Mesothelial cell of epicardium (in vitro differentiated cells): ENCODE measurements around the gene SLCO4C1. TPM values are rescaled to one million over a fixed set of nuclear protein-coding genes. Genes with fewer than 3 reads are reported as not detected.
"Not testable (repeated sequence)": the region's sequence is repeated elsewhere in the genome, so short reads cannot be mapped to it uniquely, and the experiment has no call there.

Experiments used
- DNase-seq, 2 experiments: peaks; one replicate each; pipeline ENCODE4 v3.0.0; 2021; ENCODE audit warnings: low spot score in 2 of 2; ENCODE audit not compliant: unreplicated experiment in 2 of 2
- H3K27ac Mint-ChIP-seq: 2 replicates; pipeline ENCODE4 v1.8.0; 2021; ENCODE audit warnings: mixed read lengths
- H3K27me3 Mint-ChIP-seq: 2 replicates; pipeline ENCODE4 v1.8.0; 2021; ENCODE audit warnings: low read depth, mixed read lengths
- H3K36me3 Mint-ChIP-seq: 2 replicates; pipeline ENCODE4 v1.8.0; 2021; ENCODE audit warnings: mixed read lengths
- H3K4me1 Mint-ChIP-seq: 2 replicates; pipeline ENCODE4 v1.8.0; 2021; ENCODE audit warnings: mixed read lengths
- H3K4me3 Mint-ChIP-seq: 2 replicates; pipeline ENCODE4 v1.8.0; 2021; ENCODE audit warnings: mild to moderate bottlenecking, moderate library complexity, mixed read lengths
- H3K9me3 Mint-ChIP-seq: 2 replicates; pipeline ENCODE4 v1.8.0; 2021; ENCODE audit warnings: mixed read lengths
- CTCF ChIP-seq: fragments of 200-600 bp; sonication (generic); IDR thresholded peaks from one replicate; pipeline ENCODE4 v1.5.0; 2021; ENCODE audit warnings: antibody characterized with exemption; ENCODE audit not compliant: unreplicated experiment
- total RNA-seq: library from RNA; stranded (reverse); gene quantifications from 3 replicates; pipeline ENCODE4 v1.2.1, GENCODE V29; 2021

The SLCO4C1 gene, protein sequence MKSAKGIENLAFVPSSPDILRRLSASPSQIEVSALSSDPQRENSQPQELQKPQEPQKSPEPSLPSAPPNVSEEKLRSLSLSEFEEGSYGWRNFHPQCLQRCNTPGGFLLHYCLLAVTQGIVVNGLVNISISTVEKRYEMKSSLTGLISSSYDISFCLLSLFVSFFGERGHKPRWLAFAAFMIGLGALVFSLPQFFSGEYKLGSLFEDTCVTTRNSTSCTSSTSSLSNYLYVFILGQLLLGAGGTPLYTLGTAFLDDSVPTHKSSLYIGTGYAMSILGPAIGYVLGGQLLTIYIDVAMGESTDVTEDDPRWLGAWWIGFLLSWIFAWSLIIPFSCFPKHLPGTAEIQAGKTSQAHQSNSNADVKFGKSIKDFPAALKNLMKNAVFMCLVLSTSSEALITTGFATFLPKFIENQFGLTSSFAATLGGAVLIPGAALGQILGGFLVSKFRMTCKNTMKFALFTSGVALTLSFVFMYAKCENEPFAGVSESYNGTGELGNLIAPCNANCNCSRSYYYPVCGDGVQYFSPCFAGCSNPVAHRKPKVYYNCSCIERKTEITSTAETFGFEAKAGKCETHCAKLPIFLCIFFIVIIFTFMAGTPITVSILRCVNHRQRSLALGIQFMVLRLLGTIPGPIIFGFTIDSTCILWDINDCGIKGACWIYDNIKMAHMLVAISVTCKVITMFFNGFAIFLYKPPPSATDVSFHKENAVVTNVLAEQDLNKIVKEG
- total RNA-seq: 1.1 to 1.3 TPM (median 1.2 TPM) in 3 replicates

DNA sequence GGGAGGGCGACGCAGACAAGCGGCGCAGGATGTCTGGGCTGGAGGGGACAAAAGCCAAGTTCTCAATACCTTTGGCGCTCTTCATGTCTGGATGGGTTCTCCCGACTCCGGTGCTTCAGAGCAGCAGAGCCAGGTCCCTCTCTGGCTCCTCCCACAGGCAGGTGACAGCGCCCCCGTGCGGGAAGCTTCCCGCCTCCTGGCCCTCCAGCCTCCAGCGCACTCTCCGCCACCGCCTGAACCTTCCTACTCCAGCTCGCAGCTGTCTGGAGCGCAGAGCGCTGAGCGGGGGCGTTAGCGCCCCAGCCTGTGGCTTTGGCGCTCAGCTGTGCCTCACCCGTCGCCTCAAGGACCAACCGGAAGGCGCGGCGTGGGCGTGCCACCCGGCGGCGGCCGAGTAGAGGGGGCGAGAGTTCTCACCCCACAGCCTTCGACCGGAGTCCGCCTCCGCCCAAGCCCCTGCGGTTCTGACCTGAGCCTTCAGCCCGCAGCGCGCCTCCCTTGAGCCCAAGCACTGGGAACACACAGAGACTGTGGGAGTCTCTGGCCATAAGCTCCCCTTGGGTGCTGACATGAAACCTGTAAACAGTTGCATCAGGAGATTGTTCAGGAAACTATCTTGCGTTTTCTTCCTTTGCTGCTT is at the start of gene SLCO4C1:
Gene SLCO4C1, minus strand, starts transcription at position 107 of the 640 bp plus-strand sequence. Its CDS starts 22 bp downstream, at position 85.
- TF ChIP-seq CTCF: peak; percentile 62
- H3K4me3 Mint-ChIP-seq: peak within 1 kb of the TSS; percentile 87
- peak; percentile 69 to 90 for DNase-seq
- peaks cover 14% of the 10 kb centered on the region for H3K4me1 Mint-ChIP-seq
- H3K27ac Mint-ChIP-seq: no peak within 1 kb of the TSS
- peaks cover 11% of the 10 kb centered on the region for H3K27me3 Mint-ChIP-seq
- H3K9me3 Mint-ChIP-seq: peaks cover 3% of the 10 kb centered on the region
- H3K36me3 Mint-ChIP-seq: no peaks in the 10 kb centered on the region

DNA sequence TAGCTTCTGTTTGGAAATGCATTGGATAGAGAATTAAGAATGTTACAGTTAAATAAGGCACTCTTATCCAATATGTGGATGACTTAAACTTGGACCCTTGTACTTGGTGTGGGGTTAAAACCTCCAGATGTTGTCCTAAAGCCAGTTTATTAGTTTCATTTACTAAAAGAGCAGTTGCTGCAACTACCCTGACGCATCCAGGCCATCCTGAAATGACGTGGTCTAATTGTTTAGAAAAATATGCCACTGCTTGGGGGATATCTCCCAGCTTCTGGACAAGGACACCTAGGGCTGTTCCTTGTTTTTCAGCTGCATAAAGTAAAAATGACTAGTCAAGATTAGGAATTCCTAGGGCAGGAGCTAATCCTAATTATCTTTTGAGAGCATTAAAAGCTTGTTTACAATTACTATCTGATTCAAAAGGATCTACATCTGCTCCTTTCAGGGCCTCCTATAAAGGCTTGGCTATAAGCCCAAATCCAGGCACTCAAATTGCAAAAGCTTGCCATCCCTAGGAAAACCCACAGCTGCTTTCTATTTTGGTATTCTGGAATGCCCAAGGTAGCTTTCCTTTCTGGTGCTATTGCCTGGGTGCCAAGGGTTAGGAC is 45.7 kb upstream of the SLCO4C1 start:
- no peak overlapping the region for H3K27ac Mint-ChIP-seq
- no peak overlapping the region for H3K4me3 Mint-ChIP-seq
- H3K9me3 Mint-ChIP-seq: peaks cover 7% of the 10 kb centered on the region
- no peak for DNase-seq
- H3K4me1 Mint-ChIP-seq: no peaks in the 10 kb centered on the region
- no peaks in the 10 kb centered on the region for H3K27me3 Mint-ChIP-seq
- no peaks in the 10 kb centered on the region for H3K36me3 Mint-ChIP-seq
- TF ChIP-seq CTCF: no peak

- Mint-ChIP-seq H3K27ac (no peak overlapping the region), H3K36me3 (no peaks in the 10 kb centered on the region), H3K9me3 (peaks cover 5% of the 10 kb centered on the region), H3K4me1 (peaks cover 2% of the 10 kb centered on the region), H3K27me3 (no peaks in the 10 kb centered on the region), H3K4me3 (no peak overlapping the region)
- no peak for TF ChIP-seq CTCF
- DNase-seq: no peak
Observed at GRCh38 chr5:102324714-102325113, 28.6 kb upstream of the SLCO4C1 start.

DNA sequence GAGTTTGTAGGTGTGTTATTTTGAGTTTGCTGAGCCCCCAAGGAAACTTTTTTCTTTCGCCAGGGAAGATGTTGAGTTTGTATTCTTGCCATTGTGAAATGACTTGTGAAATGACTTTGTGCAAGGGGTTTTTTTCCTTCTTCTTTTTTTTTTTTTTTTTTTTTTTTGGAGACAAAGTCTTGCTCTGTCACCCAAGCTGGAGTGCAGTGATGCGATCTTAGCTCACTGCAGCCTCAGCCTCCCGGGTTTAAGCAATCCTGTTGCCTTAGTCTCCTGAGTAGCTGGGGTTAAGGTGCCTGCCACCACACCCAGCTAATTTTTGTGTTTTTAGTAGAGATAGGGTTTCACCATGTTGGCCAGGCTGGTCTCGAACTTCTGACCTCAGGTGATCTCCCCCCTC is 22.7 kb upstream of the SLCO4C1 start:
- not testable (repeated sequence) for DNase-seq, H3K27ac Mint-ChIP-seq, H3K36me3 Mint-ChIP-seq, H3K27me3 Mint-ChIP-seq, H3K4me3 Mint-ChIP-seq
- H3K9me3 Mint-ChIP-seq: peaks cover 14% of the 10 kb centered on the region
- H3K4me1 Mint-ChIP-seq: peaks cover 16% of the 10 kb centered on the region

GRCh38 chr5:102314328-102314727 is 18.2 kb upstream of the SLCO4C1 start:
- H3K27me3 Mint-ChIP-seq: no peaks in the 10 kb centered on the region
- no peaks in the 10 kb centered on the region for H3K36me3 Mint-ChIP-seq
- no peak for TF ChIP-seq CTCF
- H3K4me3 Mint-ChIP-seq: no peak overlapping the region
- no peak for DNase-seq
- H3K4me1 Mint-ChIP-seq: peaks cover 18% of the 10 kb centered on the region
- no peak overlapping the region for H3K27ac Mint-ChIP-seq
- H3K9me3 Mint-ChIP-seq: peaks cover 18% of the 10 kb centered on the region
